Caki2 (cell line): ENCODE results near the gene TOM1L2. TPM values are rescaled to one million over a fixed set of nuclear protein-coding genes. Genes with fewer than 3 reads are reported as not detected.

Experiments
- DNase-seq: peaks from one replicate; pipeline ENCODE4 v3.0.0-alpha.2; 2015; ENCODE audit warnings: low read depth
- in situ Hi-C: cut with HindIII; loops from 2 replicates; pipeline ENCODE4 v1.10.0; 2016; ENCODE audit warnings: low sequenced_read_pairs, low pct_unique_long_range_greater_than_20kb, mixed read lengths
- total RNA-seq: library from RNA; depleted of rRNA; stranded (reverse); fragments of >200 nt; shearing (Covaris generic); gene quantifications from 2 replicates; pipeline ENCODE4 v1.2.3, GENCODE V29; 2014; ENCODE audit warnings: low replicate concordance

The TOM1L2 gene
- total RNA-seq, 1 experiment from 2014 or later, result 6.4 TPM

GRCh38 chr17:17893801-17894644, 78.2 kb downstream of the TOM1L2 start:
- DNase-seq, result no peak
- in situ Hi-C loops, result no loop called here

GRCh38 chr17:17892731-17893130, 79.5 kb downstream of the TOM1L2 start:
- in situ Hi-C loops, result no loop called here

GRCh38 chr17:17892009-17892408, 80.2 kb downstream of the TOM1L2 start:
- DNase-seq, result no peak
- in situ Hi-C loops, result no loop called here

More at GRCh38 chr17:17892731-17893130, 79.5 kb downstream of the TOM1L2 start:
- no peak for DNase-seq

DNA sequence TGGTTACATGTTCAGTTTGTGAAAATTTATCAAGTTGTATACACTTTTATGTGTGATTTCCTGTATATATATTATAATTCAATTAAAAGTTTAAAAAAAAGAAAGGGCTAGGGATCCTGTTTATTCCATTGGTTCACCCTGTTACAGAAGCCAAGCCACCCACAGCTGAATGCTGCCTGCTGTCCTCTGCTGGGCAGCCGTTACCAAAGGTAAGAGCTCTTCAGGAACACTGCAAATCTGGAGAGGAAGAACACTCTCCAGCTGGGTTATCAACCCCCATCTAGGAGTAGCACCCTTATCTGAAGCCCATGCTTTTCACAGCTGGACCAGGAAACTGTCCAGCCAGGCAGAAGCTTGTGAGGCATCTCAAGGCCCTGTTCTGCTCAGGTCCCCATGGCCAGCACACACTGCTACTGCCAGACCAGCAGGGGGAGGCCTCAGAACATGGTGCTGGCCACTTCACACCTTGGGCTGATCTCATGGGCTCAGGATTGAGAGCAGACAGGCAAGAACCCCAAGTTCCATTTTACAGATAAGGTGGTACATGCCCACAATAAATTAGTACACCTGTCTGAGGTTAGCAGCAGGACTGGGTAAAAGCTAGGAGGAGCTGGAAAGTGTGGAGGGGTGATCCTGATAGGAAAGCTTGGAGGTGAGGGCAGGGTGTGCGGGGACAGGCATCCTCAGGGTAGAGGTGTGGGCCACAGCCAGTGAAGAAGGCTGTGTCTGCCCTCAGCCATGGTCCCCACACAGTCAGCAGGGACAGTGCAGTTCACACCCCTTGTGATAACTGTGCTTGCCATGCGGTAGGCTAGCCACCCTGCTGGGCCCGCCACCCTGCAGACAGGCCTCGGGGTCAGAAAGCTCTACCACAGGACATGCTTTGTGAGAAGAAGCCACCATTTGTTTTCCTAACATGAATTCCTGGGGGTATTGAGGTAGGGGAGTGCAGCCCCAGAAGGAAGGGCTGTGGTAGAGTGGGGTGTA, 81.1 kb downstream of the TOM1L2 start:
- in situ Hi-C loops, result no loop called here
- peak; percentile 37 for DNase-seq

GRCh38 chr17:17889922-17890321, 82.3 kb downstream of the TOM1L2 start:
- in situ Hi-C loops, result no loop called here
- DNase-seq, result no peak

- no peak for DNase-seq
- in situ Hi-C loops, result no loop called here
Measured at GRCh38 chr17:17888821-17889220, 83.4 kb downstream of the TOM1L2 start.

DNA sequence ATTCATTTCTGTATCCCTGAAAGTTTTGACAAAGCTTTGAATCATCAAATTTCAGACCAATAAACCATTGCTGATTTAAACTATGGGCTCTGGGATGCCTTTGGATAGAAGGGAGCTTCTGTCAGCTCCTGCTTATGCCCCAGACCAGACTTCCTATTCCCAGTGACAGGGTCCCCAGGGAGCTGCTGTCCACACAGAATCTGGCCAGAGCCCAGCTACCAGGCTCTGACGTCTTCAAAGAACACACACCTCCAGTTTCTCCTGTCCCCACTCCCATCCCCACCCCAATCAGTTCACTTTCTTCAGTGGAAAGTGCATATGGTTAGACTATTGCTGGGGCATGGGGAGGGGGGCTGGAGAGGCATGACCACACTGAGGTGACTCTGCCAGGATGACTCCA, 83.8 kb downstream of the TOM1L2 start:
- in situ Hi-C loops, result no loop called here
- no peak for DNase-seq

DNA sequence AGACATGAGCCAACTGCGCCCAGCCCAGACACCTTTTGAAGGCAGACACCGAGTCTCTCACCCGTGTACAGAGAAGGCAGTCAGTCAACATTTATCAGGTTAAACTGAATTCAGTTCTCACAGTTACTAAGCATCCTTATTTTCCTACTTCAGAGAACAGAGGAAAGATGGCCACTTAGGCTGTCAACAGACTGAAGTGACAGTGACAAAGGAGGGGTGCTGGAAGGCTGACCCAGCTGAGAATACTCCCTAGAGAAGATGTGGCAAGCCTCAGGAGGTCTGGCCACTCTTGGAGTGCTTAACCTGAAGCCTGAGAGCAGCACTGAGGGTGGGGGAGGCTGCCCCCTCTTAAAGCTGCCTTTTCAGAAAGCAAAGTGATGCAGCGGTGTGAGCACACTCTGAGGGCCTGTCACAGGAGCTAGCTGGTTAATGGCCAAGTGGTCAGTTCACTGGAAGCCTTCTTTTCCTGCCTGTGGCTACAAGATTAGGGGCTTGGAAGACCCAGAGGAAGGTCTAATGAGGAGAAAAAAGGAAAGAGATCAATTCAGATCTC, 84.4 kb downstream of the TOM1L2 start:
- in situ Hi-C loops, result no loop called here
- DNase-seq, result no peak

DNA sequence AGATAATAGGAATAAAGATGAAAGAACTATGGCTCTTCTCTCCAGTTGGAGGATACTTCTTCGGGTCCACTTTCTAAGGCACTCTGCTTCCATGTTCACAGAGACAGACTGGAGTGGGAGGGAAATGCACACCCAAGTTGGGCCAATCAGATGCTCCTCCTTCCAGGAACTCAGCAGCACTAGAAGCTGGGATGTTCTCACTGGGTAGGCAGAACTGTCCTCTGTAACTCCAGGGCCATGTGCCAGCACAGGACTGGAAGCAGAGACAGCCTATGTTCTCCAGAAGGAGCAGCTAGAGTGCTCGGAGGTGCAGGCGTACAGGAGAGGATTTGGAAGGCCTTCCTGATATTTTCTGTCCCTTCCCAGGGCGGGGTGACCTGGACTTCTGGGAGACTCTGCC, 85.5 kb downstream of the TOM1L2 start:
- no peak for DNase-seq
- in situ Hi-C loops, result no loop called here

DNA sequence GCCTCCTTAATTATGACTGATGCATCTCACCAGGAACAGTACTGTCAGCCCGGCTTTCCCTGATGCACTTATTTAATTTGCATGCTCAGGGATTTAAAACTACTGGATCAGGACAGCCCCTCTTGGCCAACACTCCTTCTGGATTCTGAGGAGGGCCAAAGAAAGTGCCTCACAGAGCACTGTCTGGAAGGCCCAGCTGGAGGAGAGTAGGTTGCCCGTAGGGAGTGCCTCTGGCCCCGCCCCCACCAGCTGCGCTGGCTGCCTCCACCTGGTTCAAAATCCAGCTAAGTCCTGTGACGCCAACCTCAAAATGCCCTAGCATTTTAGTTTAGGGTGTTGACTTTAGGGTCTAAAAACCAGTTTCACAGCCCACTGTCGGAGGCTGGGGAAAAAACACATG, 86.0 kb downstream of the TOM1L2 start:
- in situ Hi-C loops, result no loop called here
- no peak for DNase-seq

DNA sequence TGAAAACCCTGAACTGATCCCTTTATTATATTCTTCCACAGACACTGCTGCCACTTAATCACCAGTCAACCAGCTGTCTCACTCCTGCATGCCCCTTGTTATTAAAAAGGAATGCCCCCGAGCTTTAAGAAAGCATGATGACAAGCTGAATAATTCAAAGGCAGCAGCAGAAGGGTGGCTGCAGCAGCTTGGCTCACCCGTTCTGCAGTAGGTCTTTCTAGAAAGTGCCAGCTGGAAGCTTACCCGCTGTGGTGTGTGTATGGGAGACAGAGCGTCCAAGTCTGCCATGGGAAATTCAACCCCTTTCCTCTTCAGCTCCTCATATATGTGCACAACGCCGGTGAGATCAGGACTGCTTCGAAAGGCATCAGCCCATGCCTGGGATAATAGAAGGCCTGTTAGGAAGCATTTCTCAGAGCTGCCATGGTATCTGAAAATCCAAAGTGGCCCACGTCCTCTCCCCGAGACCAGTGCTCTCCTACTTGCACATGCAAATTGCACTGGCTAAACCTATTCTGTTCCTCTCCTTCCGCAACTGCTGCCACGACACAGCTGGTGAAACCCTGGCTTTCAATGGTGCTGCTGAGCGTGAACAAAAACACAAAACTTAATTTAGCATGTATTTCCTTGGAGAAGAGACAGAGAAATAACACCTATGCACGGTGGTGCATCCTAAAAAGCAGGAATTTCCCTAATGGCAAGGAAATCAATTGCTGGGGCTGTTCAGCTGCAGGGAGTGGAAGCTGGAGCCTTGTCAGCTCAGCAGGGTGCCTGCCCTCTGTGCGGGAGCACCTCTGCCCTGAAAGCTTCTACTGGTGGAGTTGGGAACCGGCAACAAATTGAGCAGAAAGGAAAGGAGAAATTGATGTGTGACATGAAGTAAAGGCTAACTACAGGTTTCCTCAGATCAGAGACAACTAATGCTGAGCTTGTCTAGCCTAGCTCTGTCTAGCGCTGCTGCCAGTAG, 87.5 kb downstream of the TOM1L2 start:
- no peak for DNase-seq
- in situ Hi-C loops, result no loop called here

- in situ Hi-C loops, result no loop called here
- no peak for DNase-seq
Measured at GRCh38 chr17:17883801-17884200, 88.4 kb downstream of the TOM1L2 start.

DNA sequence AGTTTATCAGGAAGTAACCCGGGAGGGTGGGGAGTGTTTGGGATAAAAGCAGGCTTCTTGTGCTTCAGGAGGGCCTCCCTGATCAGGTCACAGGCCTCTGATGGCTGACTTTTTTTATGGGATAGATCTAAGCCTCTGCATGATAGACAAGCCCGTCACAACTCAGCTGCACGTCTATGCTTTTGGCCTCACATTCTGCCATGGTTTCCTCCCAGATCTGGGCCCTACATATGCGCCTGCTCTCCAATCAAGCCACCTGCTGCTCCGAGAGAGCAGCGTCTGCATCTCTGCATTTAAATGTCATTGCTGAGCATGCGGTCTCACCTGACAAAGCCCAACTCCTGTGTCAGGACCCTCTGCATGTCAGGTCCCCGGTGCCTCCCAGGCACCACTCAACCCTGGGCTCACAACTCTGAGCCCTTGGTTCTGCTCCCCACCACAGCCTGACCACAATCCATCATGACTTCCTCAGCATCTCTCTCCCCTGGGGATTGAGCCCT, 90.1 kb downstream of the TOM1L2 start:
- DNase-seq, result no peak
- in situ Hi-C loops, result no loop called here

DNA sequence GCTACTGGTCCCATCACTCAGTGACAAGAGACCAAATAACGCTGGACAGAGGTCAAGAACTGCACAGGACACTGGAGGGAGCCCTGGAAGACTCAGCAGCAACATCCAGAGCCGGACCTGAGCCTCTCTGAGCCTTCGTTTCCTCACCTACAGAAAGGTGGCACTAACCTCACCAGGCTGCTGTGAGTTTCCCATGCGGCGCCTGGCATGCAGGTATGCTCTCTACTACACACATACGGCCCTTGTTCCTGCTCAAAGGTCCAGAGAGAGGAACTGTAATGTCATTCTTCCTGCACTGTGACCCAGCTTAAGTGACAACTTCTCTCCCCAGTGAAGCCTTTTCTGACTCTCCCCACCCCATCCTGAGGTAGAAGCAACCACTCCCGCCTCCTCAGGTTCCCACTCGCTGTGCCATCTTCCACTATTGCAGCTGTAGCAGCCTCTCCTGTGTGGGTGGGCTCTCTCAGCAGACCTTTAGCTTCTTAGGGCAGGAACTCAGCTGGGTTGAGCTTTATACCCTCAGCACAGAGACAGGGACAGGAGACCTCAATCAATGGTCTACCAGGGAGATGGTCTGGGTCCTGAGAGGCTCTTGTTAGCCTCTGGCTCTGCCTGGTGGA, 91.5 kb downstream of the TOM1L2 start:
- DNase-seq, result no peak

DNA sequence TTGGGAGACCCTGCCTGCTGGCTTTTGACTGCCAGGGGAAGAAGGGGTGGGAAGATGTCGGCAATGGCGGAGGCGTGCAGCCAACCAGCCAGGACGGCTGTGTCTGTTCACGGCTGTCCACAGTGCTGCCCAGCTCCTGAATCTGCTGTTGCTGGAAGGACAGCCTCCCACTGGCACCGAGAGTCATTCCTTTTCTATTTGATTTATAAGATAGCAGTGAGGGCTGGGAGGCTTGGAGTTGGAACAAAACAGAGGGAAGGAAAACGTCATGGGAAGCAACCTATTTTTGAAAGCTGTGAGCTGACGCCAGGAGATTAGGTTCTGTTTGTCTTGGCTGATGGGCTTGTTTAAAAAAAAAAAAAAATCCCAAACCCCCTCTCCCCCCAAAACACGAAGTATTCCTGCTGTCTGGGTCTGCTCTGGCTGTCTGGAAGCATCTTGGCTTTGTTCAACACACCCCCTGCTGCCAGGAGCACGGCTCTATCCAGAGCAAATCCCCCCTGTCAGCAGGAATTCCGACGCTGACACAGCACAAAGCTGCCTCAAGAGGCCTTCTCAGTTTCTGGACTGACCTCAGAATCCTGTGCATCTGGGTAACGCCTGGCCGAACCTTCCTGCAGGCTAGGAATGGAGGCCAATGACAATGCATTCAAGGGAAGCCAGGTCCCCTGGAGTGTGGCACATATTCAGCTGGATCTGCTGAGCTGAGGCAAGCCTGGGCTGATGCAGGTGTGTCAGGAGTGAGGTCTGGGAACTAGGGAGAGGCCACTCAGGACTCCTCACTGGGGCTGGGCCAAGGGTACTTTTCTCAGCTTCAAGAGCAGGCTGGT, 94.5 kb downstream of the TOM1L2 start:
- in situ Hi-C loops, result no loop called here
- DNase-seq, result peak; percentile 80

More for the DNA sequence above, 91.5 kb downstream of the TOM1L2 start:
- in situ Hi-C loops, result no loop called here

- in situ Hi-C loops, result no loop called here
- DNase-seq, result no peak
Measured at GRCh38 chr17:17876959-17877528, 95.2 kb downstream of the TOM1L2 start.
